HL-60 (cell line): ENCODE data around the gene SPATA13.

Source experiments
- DNase-seq, 2 experiments: peaks; one replicate each; pipeline ENCODE4 v3.0.0-alpha.2; 2010 to 2020; ENCODE audit warnings: low read depth in 1 of 2, low spot score in 1 of 2
- H3K27ac ChIP-seq: fragments of 250-450 bp; sonication (Bioruptor Pico); replicated peaks from 2 replicates; pipeline ENCODE4 v1.5.1; 2020; ENCODE audit warnings: mild to moderate bottlenecking, moderate library complexity
- H3K27me3 ChIP-seq: fragments of 250-450 bp; sonication (Bioruptor Pico); 2 replicates; pipeline ENCODE4 v1.5.1; 2021; ENCODE audit warnings: mild to moderate bottlenecking, moderate library complexity; ENCODE audit not compliant: insufficient read depth, poor library complexity, severe bottlenecking
- H3K4me3 ChIP-seq: replicated peaks from 2 replicates; pipeline ENCODE4 v1.5.1; 2011; ENCODE audit warnings: mild to moderate bottlenecking, control low read depth, low read length; ENCODE audit not compliant: insufficient read depth
- GABPA ChIP-seq: IDR thresholded peaks from 2 replicates; pipeline ENCODE4 v1.6.1; 2012; ENCODE audit warnings: low read depth
- POLR2AphosphoS5 ChIP-seq: IDR thresholded peaks from 2 replicates; pipeline ENCODE4 v1.6.1; 2012; ENCODE audit warnings: low read depth
- SPI1 ChIP-seq: IDR thresholded peaks from 2 replicates; pipeline ENCODE4 v1.6.1; 2012; ENCODE audit warnings: low read depth, mild to moderate bottlenecking, borderline replicate concordance
- TF ChIP-seq, protein P1 (sequence below): IDR thresholded peaks from 2 replicates; pipeline ENCODE4 v1.6.1; 2012; ENCODE audit warnings: low read depth; ENCODE audit not compliant: insufficient replicate concordance
- TF ChIP-seq, protein P2 (sequence below): IDR thresholded peaks from one replicate; pipeline ENCODE4 v1.5.1; 2011; ENCODE audit warnings: low read length, control low read depth, inconsistent platforms; ENCODE audit not compliant: insufficient read depth

The SPATA13 gene

DNA sequence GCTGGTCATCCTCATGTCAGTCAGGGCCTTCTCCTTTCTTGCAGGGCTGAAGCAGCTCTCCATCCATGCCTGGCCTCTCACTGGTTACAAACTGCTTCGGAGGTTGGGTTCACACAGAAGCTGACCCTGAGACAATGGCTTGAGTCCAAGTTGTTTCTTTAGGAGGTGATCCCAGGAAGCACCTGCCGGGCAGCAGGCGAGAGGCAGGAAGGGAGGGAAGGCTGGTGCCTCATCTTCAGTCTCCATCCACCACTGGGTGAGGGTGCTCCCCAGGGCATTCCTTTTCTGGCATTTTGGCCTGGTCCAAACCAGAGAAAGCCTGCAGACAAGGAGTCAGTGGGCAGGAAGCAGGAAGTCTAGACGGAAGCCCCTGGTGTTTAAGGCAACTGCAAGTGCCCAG is 17.6 kb upstream of the SPATA13 start:
- TF ChIP-seq, protein P1, sequence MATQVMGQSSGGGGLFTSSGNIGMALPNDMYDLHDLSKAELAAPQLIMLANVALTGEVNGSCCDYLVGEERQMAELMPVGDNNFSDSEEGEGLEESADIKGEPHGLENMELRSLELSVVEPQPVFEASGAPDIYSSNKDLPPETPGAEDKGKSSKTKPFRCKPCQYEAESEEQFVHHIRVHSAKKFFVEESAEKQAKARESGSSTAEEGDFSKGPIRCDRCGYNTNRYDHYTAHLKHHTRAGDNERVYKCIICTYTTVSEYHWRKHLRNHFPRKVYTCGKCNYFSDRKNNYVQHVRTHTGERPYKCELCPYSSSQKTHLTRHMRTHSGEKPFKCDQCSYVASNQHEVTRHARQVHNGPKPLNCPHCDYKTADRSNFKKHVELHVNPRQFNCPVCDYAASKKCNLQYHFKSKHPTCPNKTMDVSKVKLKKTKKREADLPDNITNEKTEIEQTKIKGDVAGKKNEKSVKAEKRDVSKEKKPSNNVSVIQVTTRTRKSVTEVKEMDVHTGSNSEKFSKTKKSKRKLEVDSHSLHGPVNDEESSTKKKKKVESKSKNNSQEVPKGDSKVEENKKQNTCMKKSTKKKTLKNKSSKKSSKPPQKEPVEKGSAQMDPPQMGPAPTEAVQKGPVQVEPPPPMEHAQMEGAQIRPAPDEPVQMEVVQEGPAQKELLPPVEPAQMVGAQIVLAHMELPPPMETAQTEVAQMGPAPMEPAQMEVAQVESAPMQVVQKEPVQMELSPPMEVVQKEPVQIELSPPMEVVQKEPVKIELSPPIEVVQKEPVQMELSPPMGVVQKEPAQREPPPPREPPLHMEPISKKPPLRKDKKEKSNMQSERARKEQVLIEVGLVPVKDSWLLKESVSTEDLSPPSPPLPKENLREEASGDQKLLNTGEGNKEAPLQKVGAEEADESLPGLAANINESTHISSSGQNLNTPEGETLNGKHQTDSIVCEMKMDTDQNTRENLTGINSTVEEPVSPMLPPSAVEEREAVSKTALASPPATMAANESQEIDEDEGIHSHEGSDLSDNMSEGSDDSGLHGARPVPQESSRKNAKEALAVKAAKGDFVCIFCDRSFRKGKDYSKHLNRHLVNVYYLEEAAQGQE, result no peak
- TF ChIP-seq GABPA, result no peak
- TF ChIP-seq SPI1, result no peak
- no peak for TF ChIP-seq POLR2AphosphoS5
- TF ChIP-seq, protein P2, sequence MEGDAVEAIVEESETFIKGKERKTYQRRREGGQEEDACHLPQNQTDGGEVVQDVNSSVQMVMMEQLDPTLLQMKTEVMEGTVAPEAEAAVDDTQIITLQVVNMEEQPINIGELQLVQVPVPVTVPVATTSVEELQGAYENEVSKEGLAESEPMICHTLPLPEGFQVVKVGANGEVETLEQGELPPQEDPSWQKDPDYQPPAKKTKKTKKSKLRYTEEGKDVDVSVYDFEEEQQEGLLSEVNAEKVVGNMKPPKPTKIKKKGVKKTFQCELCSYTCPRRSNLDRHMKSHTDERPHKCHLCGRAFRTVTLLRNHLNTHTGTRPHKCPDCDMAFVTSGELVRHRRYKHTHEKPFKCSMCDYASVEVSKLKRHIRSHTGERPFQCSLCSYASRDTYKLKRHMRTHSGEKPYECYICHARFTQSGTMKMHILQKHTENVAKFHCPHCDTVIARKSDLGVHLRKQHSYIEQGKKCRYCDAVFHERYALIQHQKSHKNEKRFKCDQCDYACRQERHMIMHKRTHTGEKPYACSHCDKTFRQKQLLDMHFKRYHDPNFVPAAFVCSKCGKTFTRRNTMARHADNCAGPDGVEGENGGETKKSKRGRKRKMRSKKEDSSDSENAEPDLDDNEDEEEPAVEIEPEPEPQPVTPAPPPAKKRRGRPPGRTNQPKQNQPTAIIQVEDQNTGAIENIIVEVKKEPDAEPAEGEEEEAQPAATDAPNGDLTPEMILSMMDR, result no peak
- DNase-seq, result no peak

DNA sequence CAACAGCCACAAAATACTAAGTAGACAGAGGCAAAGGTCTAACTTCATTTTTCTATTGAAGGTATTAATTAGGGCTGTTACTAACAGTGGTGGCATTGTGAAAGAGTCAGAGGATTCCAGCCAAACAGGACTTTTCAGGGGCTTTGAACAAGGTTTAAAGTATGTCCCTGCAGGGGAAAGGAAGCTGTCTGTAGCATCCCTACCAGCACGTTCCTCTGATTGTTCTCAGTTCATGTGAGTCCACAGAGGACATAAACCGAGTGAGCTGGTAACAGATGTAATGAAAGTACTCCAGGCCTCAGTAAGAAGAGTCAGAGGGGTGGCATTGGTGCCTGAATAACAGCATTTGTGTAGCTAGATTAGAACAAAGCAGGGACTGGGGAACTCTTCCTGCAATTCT is 15.3 kb upstream of the SPATA13 start:
- Histone ChIP-seq H3K27ac (no peak overlapping the region), H3K27me3 (peaks cover 4% of the 10 kb centered on the region), H3K4me3 (no peak overlapping the region)
- DNase-seq, result no peak
- TF ChIP-seq SPI1 (no peak), GABPA (no peak), POLR2AphosphoS5 (no peak)
- TF ChIP-seq, protein P2, result no peak
- TF ChIP-seq, protein P1, result no peak

More for the DNA sequence above, 17.6 kb upstream of the SPATA13 start:
- no peak overlapping the region for H3K4me3 ChIP-seq
- H3K27ac ChIP-seq, result no peak overlapping the region
- H3K27me3 ChIP-seq, result peaks cover 4% of the 10 kb centered on the region

DNA sequence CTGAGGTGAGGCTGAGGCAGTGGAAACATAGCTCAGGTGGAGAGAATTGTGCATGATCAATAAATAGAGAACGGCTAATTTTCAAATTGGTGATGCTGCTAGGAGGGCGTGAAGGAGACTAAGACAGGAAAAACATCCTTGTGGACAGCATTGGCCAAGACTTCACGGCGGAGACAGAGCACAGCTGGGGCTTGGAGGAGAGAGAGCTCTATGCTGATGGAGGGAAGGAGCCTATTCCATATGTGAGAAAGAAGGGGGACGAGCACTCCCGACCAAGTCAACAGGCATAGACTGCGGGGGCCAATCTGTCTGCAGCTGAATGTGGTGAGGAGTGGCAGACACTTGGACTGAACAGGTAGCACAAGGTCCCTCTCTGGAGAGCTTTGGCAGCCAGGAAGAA is 14.8 kb upstream of the SPATA13 start:
- H3K4me3 ChIP-seq, result no peak overlapping the region
- no peak for DNase-seq
- peaks cover 4% of the 10 kb centered on the region for H3K27me3 ChIP-seq
- TF ChIP-seq, protein P1, result no peak
- TF ChIP-seq SPI1 (no peak), GABPA (no peak), POLR2AphosphoS5 (no peak)
- TF ChIP-seq, protein P2, result no peak
- no peak overlapping the region for H3K27ac ChIP-seq
